HepG2 (cell line): Measurements from ENCODE around the gene ZNF213. TPM values are rescaled to one million over a fixed set of nuclear protein-coding genes. Genes with fewer than 3 reads are reported as not detected.

ENCODE experiments used
- EP300 ChIP-seq, 3 experiments: sonication (generic) in 1 of 3; formaldehyde crosslinking in 1 of 3; IDR thresholded peaks; 2 replicates each; pipeline versions ENCODE4 v1.5.1 to v1.6.1; 2011 to 2020; ENCODE audit warnings: low read depth in 2 of 3, low read length in 2 of 3, borderline replicate concordance in 1 of 3, improper control_type of control experiment in 1 of 3, mild to moderate bottlenecking in 1 of 3, missing genetic modification reagents in 1 of 3, moderate library complexity in 1 of 3
- GATAD2A ChIP-seq: IDR thresholded peaks from 2 replicates; pipeline ENCODE4 v1.6.1; 2016
- MEF2D ChIP-seq: sonication (generic); formaldehyde crosslinking; IDR thresholded peaks from 2 replicates; pipeline ENCODE4 v1.5.1; 2020; ENCODE audit warnings: mild to moderate bottlenecking, missing genetic modification reagents
- TEAD2 ChIP-seq: sonication (generic); formaldehyde crosslinking; IDR thresholded peaks from 2 replicates; pipeline ENCODE4 v1.9.0; 2021; ENCODE audit warnings: missing genetic modification reagents
- ZNF546 ChIP-seq: sonication (generic); formaldehyde crosslinking; conservative IDR thresholded peaks from 2 replicates; pipeline ENCODE4 v1.8.1; 2023; ENCODE audit warnings: mild to moderate bottlenecking, missing genetic modification reagents
- ZNF563 ChIP-seq: sonication (generic); formaldehyde crosslinking; IDR thresholded peaks from 2 replicates; pipeline ENCODE4 v1.8.0; 2022; ENCODE audit warnings: mild to moderate bottlenecking, moderate library complexity, missing genetic modification reagents
- ZNF790 ChIP-seq: sonication (generic); formaldehyde crosslinking; IDR thresholded peaks from 2 replicates; pipeline ENCODE4 v1.8.0; 2022; ENCODE audit warnings: missing genetic modification reagents, mild to moderate bottlenecking, borderline replicate concordance
- polyA plus RNA-seq, 8 experiments: library from polyadenylated mRNA; depleted of rRNA in 3 of 8; stranded (reverse) in 7 of 8; unstranded in 1 of 8; fragments of >200 nt; fragmentation: Illumina TruSeq in 4 of 8; extraction: Trizol in 4 of 8; gene quantifications; 2 replicates each; pipeline versions ENCODE4 v1.2.1 to v1.2.3, GENCODE V29; 2011 to 2016; ENCODE audit warnings: low read depth in 4 of 8, missing spikeins in 1 of 8, mixed read lengths in 1 of 8; ENCODE audit not compliant: insufficient read depth in 1 of 8
- total RNA-seq, 5 experiments: library from RNA; depleted of rRNA; stranded (reverse); fragments of >200 nt; fragmentation: Illumina TruSeq; extraction: Trizol; gene quantifications; 2 replicates each; pipeline ENCODE4 v1.2.3, GENCODE V29; 2016; ENCODE audit warnings: low read depth in 1 of 5
- TF ChIP-seq, protein P1 (sequence below): sonication (generic); formaldehyde crosslinking; IDR thresholded peaks from 2 replicates; pipeline ENCODE4 v1.5.1; 2020; ENCODE audit warnings: mild to moderate bottlenecking, missing genetic modification reagents, moderate library complexity

ZNF213 gene
- total and polyA plus RNA-seq, 2 of the 13 experiments (the other 11 are each of a cell fraction or from before 2014, with no cell fraction given) = 0.59 to 0.97 TPM

- 0 out of 2 replicates have a peak, but pooled peaks have one; percentile 6 for TF ChIP-seq ZNF563
- TF ChIP-seq ZNF546 = peak; percentile 45; the same call in 1 of the 2 replicates
- 0 out of 2 replicates have a peak, but pooled peaks have one; percentile 37 for TF ChIP-seq ZNF790 (CRISPR knock-in tag)
- TF ChIP-seq, protein P1, sequence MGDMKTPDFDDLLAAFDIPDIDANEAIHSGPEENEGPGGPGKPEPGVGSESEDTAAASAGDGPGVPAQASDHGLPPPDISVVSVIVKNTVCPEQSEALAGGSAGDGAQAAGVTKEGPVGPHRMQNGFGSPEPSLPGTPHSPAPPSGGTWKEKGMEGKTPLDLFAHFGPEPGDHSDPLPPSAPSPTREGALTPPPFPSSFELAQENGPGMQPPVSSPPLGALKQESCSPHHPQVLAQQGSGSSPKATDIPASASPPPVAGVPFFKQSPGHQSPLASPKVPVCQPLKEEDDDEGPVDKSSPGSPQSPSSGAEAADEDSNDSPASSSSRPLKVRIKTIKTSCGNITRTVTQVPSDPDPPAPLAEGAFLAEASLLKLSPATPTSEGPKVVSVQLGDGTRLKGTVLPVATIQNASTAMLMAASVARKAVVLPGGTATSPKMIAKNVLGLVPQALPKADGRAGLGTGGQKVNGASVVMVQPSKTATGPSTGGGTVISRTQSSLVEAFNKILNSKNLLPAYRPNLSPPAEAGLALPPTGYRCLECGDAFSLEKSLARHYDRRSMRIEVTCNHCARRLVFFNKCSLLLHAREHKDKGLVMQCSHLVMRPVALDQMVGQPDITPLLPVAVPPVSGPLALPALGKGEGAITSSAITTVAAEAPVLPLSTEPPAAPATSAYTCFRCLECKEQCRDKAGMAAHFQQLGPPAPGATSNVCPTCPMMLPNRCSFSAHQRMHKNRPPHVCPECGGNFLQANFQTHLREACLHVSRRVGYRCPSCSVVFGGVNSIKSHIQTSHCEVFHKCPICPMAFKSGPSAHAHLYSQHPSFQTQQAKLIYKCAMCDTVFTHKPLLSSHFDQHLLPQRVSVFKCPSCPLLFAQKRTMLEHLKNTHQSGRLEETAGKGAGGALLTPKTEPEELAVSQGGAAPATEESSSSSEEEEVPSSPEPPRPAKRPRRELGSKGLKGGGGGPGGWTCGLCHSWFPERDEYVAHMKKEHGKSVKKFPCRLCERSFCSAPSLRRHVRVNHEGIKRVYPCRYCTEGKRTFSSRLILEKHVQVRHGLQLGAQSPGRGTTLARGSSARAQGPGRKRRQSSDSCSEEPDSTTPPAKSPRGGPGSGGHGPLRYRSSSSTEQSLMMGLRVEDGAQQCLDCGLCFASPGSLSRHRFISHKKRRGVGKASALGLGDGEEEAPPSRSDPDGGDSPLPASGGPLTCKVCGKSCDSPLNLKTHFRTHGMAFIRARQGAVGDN (CRISPR knock-in tag) = peak; percentile 47
- TF ChIP-seq MEF2D (CRISPR knock-in tag) = no peak
- no peak for TF ChIP-seq EP300 (IDR thresholded peaks at IDR 0.05; ENCODE audit: low read depth in 2 of 2, low read length in 2 of 2)
- TF ChIP-seq EP300 (CRISPR knock-in tag; IDR thresholded peaks at IDR 0.05; ENCODE audit: borderline replicate concordance) = no peak
- 0 out of 2 replicates have a peak, but pooled peaks have one; percentile 27 for TF ChIP-seq TEAD2 (CRISPR knock-in tag)
- TF ChIP-seq GATAD2A (CRISPR knock-in tag) = no peak
These were observed 23.2 kb downstream of the ZNF213 start (continued) for GRCh38 chr16:3158026-3158509.
